ENCODE measurements around the gene TENM4.

The TENM4 gene

DNA sequence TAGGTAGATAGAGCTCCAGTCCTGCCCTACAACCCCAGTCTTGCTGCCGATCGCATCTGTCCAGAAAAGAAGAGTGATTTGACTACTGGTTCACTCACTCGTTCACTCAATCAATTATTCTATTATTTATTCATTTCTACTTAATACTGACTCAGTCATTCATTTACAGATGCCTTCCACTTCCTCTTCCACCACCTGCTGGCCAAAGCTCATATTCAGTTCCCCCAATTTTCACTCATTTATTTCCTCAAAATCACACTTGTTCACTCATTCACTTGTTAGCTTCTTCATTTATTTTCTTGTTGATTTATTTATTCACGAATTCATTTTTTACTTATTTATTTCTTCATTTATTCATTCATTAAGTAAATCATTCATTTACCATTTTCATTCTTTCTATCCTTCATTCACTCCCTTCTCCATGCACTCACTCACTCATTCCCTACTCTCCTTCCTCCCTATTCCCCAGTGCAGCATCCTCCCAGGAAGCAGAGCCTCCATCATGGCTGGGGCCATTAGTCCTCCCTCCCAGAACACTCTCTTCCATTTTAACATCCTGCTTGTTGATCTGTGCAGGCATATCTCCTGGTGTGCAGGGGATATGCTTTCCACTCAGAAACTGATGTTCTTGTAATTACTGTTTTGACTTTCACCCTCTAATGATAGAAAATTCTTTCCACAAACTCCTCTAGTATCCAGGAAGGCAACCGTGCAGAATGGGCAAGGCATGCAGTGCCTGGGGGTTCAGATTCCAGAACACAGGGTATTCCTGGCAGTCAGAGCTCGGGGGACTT lies 281.0 kb downstream of the TENM4 start:
- no peak for DNase-seq

DNA sequence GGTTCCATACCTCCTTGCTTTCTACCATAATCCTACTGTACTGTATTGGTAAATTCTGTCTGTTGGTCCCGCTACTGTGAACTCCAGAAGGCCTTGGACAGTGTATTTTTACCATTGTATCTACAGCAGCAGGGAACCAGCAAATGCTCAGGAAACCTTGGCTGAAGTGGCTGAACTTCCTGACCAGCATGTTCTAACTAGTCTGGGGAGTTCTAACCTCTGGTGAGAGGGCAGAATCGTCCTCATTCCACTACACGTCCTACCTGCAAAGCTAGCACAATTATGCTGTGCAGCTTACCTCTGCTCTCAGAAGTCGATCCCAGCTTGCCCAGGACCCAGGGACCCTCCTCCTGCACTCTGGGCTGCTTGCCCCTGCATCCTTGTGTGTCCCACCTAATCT lies 283.1 kb downstream of the TENM4 start:
- no peak for DNase-seq

DNA sequence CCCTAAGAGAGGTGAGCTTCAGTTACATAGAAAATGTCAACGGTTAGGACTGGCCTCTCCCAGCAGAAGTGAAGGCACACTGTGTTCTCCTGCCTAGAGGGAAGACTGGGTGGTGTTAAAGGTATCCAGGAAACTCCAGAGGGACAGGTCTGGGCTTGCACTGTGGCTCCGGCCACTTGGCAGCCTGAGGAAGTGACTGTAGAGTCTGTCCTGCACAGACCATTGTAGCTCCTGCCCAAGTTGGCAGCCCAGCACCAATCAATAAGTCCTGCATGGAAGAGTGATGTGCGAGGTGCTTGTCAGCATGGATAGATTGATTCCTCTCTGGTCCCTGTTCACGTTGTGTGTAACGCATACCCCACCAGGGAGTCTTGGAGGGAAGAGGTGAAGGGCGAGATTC lies 284.8 kb downstream of the TENM4 start:
- DNase-seq: no peak

DNA sequence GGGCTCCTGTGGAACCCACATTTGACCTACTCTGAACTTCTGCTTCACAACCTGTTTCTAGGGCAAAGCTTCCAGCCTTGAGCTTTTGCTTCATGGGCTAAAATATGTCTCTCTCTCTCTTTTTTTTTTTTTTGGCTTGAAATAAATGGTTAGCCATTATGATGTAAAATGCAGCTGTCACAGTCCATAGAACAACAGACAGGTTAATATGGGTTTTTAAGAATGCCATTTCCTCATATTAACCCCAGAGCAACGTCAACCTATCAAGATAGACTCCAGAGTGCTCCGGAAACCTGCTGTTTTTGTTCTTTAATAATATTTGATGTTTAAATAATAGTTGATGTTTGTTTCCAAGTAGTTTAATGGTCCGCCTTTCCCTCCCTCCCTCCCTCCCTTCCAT lies 285.6 kb downstream of the TENM4 start:
- no peak for DNase-seq

DNA sequence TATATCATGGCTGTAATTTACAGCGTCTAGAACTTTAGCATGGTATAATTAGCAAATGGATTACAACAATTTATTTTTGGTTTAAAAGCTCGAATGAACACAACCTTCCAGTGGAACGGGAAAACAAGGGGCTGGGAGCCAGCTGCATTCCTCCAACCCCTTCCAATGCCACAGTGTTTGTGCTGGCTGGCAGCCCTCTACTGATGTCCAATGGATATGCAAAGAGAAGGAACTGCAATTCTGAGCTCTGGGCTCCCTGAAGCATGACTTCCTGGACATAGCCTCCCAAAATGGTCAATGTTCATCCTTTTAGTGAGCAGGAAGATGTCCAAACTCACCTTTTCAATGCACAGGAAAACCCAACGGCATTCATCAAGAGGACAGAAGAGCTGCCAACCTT lies 288.3 kb downstream of the TENM4 start:
- no peak for DNase-seq

DNA sequence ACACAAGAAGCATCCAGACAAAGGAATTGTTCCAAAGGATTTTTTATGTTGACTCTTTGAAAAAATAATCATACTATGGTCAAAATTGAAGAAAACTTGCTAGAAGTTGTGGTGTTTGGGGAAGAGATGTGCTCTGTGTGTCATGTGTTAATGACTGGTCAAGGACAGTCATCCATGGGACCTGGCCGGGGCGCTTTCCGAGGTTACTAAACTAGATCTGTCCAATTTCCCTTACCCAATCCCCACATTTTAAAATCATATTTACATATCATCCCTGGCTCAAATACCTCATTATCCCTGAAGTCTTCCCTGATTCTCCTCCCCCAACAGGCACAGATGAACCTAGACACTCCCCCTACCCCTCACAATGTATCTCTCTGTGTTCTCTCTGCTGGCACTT lies 289.4 kb downstream of the TENM4 start:
- no peak for DNase-seq

DNA sequence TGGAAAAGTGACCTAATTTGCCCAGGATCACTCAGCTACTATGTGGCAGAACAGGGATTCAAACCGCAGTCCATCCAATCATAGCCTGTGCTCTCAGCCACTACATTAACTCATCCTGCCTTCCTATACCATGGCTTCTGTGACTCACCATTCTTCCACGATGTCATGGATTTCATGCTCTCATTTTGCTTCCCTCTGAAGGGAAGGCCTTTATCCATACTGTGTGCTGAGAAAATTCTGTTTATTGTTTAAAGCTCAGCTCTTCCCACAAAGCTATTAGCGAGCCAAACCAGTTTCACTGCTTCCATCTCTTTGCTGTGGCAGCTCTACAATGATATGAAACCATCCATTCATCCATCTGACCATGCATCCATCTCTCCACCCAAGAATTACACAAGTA lies 289.9 kb downstream of the TENM4 start:
- DNase-seq: no peak

DNA sequence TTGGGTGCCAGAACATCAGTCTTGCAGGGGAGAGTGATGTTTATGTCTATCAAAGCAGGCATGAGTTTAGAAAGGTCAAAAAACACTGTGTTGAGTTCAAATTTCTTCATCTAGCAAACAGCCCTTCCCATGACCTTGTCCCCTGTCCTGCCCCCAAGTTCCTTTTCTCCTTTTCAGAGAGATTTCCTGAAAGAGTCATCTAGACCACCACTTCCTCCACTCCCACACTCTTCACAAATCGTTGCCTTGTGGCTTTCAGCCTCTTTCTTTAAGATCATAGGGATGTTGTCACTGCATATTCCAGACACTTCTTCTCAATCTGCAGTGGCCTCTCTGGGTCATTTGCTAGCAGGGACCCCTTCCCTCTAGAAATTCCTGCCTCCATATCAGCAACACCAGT lies 290.5 kb downstream of the TENM4 start:
- no peak for DNase-seq

DNA sequence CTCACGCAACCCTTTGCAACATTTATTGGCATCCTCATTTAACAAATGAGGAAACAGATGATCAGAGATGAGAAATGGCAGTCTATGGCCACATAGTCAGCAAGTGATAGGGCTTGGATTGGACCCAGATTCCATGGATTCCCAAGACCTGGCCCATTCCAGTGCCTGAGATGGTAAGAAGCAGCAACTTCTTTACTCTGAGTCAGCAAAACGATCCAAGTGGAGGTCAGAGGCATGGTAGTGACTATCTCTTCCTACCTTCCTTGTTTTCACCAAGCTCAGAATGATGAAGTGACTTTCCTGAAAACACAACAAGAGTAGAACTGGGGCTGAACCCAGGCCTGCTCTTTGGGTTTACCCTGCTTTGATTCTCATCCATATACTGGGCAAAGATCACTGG lies 293.1 kb downstream of the TENM4 start:
- DNase-seq: no peak

DNA sequence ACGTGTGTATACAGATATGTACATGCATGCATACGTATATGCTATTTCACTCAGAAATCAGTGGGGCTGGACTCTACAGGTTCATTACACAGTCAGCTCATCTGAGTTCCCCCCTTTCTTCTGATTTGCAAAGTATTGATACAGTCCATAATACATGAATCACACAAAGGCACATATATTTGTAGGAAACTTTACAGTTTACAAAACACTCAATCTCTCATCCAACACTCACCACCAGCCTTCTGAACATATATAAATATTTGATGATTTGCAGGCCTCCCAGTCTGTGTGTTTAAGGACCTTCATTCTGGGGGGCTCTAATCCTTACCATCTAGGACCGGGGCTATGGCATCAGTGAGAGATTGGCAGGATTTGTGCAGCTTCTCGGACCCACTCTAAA lies 293.8 kb downstream of the TENM4 start:
- no peak for DNase-seq

DNA sequence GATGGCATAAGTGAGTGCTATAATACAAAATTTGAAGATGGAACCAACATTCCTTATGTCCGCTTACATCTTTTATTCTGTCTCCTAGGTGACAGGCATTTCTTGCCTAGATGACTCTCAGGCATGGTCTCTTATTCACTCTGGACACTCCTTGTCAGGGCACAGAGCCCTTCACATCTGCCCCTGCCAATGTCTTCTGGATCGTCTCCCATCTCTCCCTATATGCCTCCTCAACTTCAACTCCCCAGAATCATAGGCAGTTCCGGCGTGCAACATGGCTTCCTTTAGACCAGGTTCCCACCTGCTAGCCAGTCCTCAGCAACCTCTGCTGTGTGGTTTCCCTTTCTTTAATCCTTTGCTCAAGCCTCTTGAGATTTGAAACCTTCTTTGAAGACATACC lies 300.9 kb downstream of the TENM4 start:
- no peak for DNase-seq

DNA sequence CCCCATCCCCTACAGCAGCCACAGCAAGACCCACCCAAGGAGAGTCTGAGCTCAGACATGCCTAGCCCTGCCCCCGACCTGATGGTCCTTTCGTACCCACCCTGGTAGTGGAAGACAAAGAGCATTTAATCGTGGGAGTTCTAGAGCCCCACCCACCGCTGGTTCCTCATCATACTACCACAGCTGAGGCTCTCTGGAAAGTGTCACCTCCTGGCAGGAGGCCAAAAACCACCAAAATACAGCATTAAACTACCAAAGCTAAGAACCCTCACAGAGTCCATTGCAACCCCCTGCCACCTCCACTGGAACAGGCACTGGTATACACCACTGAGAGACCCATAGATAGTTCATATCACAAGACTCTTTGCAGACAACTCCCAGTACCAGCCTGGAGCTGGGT lies 311.1 kb downstream of the TENM4 start:
- no peak for DNase-seq

DNA sequence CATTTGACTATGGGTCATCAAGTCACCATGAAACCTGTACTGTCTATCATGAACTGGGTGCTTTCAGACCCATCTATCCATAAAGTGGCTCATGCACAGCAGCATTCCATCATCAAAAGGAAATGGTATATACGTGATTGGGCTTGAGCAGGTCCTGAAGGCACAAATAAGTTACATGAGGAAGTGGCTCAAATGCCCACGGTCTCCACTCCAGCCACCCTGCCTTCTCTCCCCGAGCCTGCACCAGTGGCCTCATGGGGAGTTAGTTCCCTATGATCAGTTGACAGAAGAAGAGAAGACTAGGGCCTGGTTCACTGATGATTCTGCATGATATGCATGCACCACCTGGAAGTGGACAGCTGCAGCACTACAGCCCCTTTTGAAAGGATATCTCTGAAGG lies 312.5 kb downstream of the TENM4 start:
- no peak for DNase-seq

DNA sequence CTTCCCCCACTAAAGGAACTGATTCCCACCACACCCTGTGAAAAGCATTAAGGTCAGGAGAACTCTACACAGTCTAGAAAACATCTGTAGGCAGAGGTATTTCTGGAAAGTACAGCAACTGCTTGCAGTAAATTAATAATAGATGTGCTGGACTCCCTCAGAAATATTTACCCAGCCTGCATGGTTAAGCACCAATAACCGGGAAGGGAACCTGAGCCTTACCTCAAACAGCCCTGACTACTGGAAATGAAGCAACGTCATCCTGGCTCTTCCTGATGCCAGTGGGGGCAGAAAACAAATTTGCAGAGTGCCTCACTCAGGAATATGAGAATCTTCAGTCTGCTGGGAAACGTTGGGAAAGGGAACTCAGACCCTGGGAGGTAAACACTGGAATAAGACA lies 318.1 kb downstream of the TENM4 start:
- no peak for DNase-seq

DNA sequence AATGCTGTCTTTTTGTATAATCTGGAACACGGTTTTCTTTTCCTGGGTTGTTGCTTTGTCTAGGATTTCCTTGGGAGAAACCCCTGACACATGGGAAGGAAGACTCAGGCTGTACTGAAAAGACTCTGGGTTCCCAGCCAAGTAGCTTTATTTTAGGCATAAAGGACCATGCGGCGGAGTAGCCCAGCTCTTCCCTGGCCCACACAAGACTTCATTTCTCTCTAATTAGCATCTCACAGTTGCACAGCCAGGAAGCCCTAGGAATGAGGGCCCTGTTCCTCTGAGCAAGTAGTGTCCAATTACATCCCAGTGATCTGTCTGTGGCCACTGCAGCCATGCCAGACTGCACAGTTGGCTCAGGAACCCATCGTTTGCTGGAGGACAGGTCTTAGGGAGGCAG lies 319.5 kb downstream of the TENM4 start:
- no peak for DNase-seq

DNA sequence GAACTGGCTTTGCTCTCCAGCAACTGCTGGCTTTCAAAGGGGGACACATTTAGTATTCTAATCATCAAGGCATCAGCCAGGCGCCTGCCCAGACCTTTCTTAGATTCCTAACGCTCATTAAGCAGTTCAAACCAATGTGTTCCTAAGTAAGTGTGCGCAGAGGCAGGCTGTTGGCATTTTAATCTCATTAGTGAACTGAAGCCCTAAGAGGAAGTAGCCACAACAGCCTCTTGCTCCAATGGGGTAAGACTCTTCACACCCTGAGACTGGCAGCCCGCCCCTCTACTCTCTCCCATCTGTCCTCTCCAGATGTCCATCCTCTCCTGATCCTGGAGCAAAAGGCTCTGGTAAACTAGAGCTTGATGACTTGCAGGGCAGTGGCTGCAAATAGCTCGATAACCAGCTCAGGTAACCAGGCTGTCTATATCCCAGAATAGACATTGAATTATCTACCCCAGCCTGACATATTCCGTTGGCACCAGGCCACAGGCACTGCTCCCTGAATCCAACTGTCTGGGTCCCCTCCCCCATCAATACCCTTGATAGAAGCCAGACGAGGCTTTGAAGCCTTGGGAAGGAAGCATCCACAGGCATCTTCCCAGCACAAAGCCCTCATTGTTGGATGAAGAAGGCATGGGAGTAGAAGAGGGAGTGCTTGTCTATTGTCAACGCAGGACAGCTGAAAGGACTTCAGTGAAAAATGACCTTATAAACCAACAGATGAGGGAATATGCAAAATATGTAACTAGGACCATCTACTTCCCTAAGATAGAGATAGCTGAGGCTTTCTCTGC lies 321.1 kb downstream of the TENM4 start:
- DNase-seq: no peak

DNA sequence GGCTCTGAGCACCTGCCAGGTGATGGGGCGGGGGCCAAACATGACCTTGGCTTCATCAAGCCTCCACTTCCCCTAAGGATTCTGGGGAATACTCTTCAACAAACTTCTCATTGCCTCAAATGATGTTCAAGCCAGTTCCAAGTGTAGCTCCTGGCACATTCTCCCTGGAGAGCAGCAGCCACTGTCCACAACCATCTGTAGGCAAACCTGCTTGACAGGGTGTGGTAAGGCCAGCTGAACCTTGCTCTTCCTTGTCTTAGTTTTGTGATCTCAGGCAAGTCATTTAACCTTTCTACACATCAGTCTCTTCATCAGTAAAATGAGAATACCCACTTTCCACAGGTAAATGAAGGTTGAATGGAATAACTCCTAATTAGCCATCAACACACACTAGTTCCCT lies 323.3 kb downstream of the TENM4 start:
- no peak for DNase-seq

DNA sequence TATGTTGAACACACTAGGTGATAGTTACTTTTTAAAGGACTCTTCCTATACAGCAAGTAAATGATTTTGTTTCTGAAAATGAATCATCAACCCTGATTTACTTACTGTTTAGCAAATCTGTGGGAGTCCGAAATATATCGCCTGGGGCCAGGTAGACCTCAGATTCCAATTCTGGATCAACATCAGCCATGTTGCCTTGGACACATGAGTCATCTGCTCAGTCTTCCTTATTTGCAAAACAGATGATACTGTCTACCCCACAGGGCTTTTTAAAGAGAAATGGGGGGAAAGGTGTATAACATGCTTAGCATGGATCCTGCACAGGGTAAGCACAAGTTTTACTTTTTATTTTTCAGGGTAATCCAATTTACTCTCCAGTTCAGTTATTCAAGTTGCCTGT lies 324.2 kb downstream of the TENM4 start:
- DNase-seq: no peak

DNA sequence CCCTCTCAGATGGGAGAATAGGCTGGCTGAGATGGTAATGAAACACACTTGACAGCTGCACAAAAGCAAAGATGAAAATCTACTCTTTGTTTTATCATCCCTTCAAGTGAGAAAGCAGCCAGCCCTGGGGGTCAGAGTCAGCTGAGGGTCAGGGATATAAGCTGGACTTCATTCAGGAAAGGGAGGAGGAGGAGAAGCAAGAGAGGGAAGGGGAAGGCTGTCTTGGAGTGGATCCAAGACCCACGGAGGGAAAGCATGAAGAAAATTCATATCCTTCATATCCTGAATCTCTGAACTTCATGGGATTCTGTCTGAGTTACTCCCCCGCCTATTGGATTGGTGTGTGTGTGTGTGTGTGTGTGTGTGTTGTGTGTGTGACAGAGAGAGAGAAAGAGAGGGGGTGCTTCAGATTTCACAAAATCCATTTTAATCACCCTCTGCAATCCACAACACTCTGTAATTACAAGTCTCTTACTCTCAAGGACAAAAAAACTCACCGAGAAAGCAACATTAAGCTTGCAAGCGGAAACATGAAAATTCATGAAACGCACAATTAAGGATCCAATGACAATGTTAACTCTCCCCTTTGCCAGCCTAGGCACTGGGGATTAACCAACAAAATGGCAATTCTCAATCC lies 327.7 kb downstream of the TENM4 start:
- no peak for DNase-seq

DNA sequence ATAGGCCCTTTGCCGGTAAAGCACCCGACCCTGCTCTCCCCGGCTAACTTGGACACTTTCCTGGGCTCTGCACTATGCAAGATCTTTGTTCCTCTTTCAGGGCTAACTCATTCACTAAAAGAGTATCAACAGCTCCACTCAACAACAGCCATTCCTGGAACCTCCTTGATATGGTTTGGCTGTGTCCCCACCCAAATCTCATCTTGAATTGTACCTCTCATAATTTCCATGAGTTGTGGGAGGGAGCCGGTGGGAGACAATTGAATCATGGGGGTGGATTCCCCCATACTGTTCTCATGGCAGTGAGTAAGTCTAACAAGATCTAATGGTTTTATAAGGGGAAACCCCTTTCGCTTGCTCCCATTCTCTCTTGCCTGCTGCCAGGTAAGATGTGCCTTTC lies 330.0 kb downstream of the TENM4 start:
- DNase-seq: no peak

DNA sequence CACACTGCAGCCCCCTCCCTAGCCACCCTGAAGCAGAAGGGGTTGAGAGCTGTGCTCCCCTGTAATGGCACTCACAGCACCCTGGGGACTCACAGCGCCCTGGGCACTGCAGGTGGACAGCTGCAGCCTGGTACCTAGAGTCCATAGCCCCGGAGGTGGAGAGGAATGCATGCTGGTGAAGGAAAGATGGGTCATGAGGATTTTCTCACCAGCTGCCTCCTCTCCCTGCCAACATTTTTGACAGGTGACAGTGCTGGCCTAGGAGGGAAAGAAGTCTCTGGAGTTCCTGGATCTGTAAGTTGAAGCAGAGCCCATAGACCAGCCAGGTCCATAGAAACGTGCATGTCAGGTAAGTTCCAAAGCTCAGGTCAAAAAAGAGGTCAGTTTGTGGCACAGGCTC lies 330.5 kb downstream of the TENM4 start:
- no peak for DNase-seq

DNA sequence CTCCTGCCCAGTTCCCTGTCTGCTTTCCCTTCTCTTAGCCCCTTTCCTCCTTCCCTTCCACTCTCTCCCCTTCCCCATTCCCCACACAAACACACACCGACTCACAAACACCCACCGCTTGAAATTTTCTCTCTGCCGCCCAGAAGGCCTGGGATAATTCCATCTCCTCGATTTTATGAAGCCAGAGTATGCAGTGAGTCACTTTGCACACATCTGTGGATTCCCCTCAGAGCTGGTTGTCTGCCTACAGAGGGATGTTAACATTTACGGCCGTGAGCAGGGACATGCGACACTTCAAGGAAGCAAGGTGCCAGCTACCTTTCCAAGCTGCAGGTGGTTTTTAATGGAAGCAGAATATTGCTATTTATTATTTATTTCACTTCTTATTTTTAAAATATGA lies 332.0 kb downstream of the TENM4 start:
- no peak for DNase-seq

DNA sequence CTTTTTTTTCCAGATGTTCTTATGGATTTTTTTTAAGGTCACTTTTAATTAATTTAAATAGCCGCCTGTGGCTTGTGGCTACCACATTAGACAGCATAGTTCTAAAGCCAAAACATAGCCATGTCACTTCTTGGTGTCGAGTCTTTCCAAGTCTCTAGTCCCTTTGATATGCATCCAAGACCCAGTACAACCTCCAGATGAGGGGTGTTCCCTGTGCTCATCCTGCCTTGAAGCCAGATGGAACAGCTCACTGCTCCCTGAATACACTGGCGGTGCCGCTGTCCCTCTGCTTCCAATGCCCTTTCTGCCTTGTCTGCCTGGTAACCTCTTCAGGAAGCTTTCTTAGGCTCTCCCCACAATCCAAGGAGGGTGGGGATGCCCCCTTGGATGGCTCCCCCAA lies 338.0 kb downstream of the TENM4 start:
- DNase-seq: no peak

DNA sequence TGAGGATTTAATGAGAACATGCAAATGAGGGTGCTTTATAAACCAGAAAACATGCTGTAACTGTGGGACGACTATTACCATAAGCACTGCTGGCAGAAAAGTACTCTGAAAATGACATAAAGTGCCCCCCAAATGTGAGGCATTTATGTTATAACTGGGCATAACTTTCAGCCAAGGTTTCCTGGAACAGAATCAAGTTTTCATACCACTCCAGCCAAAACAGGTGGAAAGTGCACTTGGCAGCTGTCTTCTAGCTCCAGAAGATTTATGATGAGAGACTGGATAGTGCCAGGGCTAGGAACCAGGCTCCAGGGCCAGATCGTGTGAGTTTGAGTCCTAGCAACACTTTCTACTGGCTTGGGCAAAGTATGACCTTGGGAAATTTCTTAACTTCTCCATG lies 339.2 kb downstream of the TENM4 start:
- no peak for DNase-seq

Data from activated effector memory CD4-positive, alpha-beta T cell treated with anti-CD3 and anti-CD28 coated beads, Interleukin-2, amount 50 U/mL, for 16 hours (primary cell).